Epithelial cell of esophagus (primary cell): Measurements from ENCODE around the gene HOXA3.
A peak's percentile ranks its signal among the peaks of the same experiment; 100 is the strongest.

ENCODE experiments used
- DNase-seq: peaks from one replicate; pipeline ENCODE4 v3.0.0; 2010; ENCODE audit warnings: low read depth
- H3K4me3 ChIP-seq: 2 replicates; pipeline ENCODE4 v1.5.1; 2011; ENCODE audit warnings: mild to moderate bottlenecking, low read length, control low read depth
- CTCF ChIP-seq: IDR thresholded peaks from 2 replicates; pipeline ENCODE4 v1.5.1; 2011; ENCODE audit warnings: low read depth, mild to moderate bottlenecking, low read length, control low read depth, inconsistent platforms; ENCODE audit not compliant: insufficient read depth; ENCODE audit errors: missing control alignments

HOXA3 gene

GRCh38 chr7:27137640-27138315 lies 14.6 kb downstream of the HOXA3 start:
- H3K4me3 ChIP-seq, result no peak overlapping the region
- DNase-seq, result no peak
- no peak for TF ChIP-seq CTCF

- H3K4me3 ChIP-seq, result no peak overlapping the region
- DNase-seq, result peak; percentile 44
- no peak for TF ChIP-seq CTCF
These were observed 18.0 kb downstream of the HOXA3 start for GRCh38 chr7:27134392-27134791.

GRCh38 chr7:27133409-27134231 lies 18.8 kb downstream of the HOXA3 start:
- no peak for DNase-seq
- H3K4me3 ChIP-seq, result no peak overlapping the region

GRCh38 chr7:27132978-27133377 lies 19.4 kb downstream of the HOXA3 start:
- no peak overlapping the region for H3K4me3 ChIP-seq
- TF ChIP-seq CTCF, result no peak
- DNase-seq, result no peak

More at GRCh38 chr7:27133409-27134231, 18.8 kb downstream of the HOXA3 start:
- no peak for TF ChIP-seq CTCF

GRCh38 chr7:27132214-27132613 lies 20.2 kb downstream of the HOXA3 start:
- no peak for TF ChIP-seq CTCF
- DNase-seq, result no peak
- H3K4me3 ChIP-seq, result no peak overlapping the region

- H3K4me3 ChIP-seq, result peak overlapping the region; percentile 69
- TF ChIP-seq CTCF, result no peak
- DNase-seq, result no peak
These were observed 21.0 kb downstream of the HOXA3 start for GRCh38 chr7:27131390-27131819.
